EH (cell line): ENCODE results near the gene GJB5.
"Not testable (repeated sequence)": the region's sequence is repeated elsewhere in the genome, so short reads cannot be mapped to it uniquely, and the experiment has no call there.

ENCODE experiments used
- DNase-seq: peaks from one replicate; pipeline ENCODE4 v3.0.0-alpha.2; 2015; ENCODE audit warnings: low read depth

GJB5 gene

GRCh38 chr1:34754964-34755637 lies at the start of gene GJB5:
Gene GJB5 (plus strand): TSS chr1:34755047. CDS start chr1:34757331, 2,284 bp downstream.
- no peak for DNase-seq

- no peak for DNase-seq
These were observed 49.8 kb upstream of the GJB5 start for GRCh38 chr1:34705077-34705476.

- no peak for DNase-seq
These were observed 46.7 kb upstream of the GJB5 start for GRCh38 chr1:34708106-34708505.

GRCh38 chr1:34709547-34709946 lies 45.3 kb upstream of the GJB5 start:
- peak; percentile 21 for DNase-seq

- no peak for DNase-seq
These were observed 44.0 kb upstream of the GJB5 start for GRCh38 chr1:34710812-34711211.

GRCh38 chr1:34711485-34711884 lies 43.4 kb upstream of the GJB5 start:
- DNase-seq, result no peak

- DNase-seq, result no peak
These were observed 42.7 kb upstream of the GJB5 start for GRCh38 chr1:34712007-34712688.

- DNase-seq, result no peak
These were observed 41.4 kb upstream of the GJB5 start for GRCh38 chr1:34713443-34713842.

GRCh38 chr1:34714386-34714785 lies 40.5 kb upstream of the GJB5 start:
- DNase-seq, result no peak

GRCh38 chr1:34715139-34715538 lies 39.7 kb upstream of the GJB5 start:
- no peak for DNase-seq

- no peak for DNase-seq
These were observed 33.6 kb upstream of the GJB5 start for GRCh38 chr1:34721241-34721640.

GRCh38 chr1:34721646-34722355 lies 33.0 kb upstream of the GJB5 start:
- DNase-seq, result no peak

GRCh38 chr1:34726861-34727260 lies 28.0 kb upstream of the GJB5 start:
- DNase-seq, result no peak

- no peak for DNase-seq
These were observed 24.4 kb upstream of the GJB5 start for GRCh38 chr1:34730485-34730884.

GRCh38 chr1:34732831-34733230 lies 22.0 kb upstream of the GJB5 start:
- DNase-seq, result not testable (repeated sequence)

- DNase-seq, result no peak
These were observed 18.2 kb upstream of the GJB5 start for GRCh38 chr1:34736692-34737091.

- not testable (repeated sequence) for DNase-seq
These were observed 17.6 kb upstream of the GJB5 start for GRCh38 chr1:34737236-34737635.

GRCh38 chr1:34739613-34740012 lies 15.2 kb upstream of the GJB5 start:
- no peak for DNase-seq

- no peak for DNase-seq
These were observed 14.5 kb upstream of the GJB5 start for GRCh38 chr1:34740161-34740868.

- DNase-seq, result peak; percentile 61
These were observed 12.1 kb upstream of the GJB5 start for GRCh38 chr1:34742667-34743270.

GRCh38 chr1:34743775-34744174 lies 11.1 kb upstream of the GJB5 start:
- no peak for DNase-seq

GRCh38 chr1:34744851-34745250 lies 10.0 kb upstream of the GJB5 start:
- no peak for DNase-seq
